GM18517 (cell line): ENCODE data around the gene XKR8.
"Not testable (repeated sequence)": the region's sequence is repeated elsewhere in the genome, so short reads cannot be mapped to it uniquely, and the experiment has no call there.

Experiments
- ATAC-seq: cut with Tn5 transposase; IDR thresholded peaks from one replicate; pipeline ENCODE4 v1.9.1; 2021; ENCODE audit warnings: mild to moderate bottlenecking, moderate library complexity; ENCODE audit not compliant: unreplicated experiment

XKR8 gene

DNA sequence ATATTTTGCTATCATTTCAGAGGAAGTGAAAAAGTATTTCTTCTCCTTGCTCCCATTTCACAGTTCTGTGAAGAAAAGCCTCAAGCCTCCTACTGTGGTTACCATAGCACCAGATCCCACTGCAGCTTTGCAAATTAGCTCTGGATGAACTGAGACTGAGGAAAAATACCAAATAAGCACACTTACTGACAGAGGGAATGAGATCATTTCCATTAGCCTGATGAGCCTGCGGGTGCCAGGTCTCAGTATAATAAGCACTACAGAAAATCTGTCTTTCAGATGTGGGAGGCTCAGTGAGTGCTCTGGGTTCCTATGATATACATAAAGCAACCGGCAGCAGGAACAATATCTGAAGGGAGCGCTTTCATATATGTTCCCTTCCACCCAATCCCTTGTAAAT lies 21.4 kb downstream of the XKR8 start:
- no peak for ATAC-seq

DNA sequence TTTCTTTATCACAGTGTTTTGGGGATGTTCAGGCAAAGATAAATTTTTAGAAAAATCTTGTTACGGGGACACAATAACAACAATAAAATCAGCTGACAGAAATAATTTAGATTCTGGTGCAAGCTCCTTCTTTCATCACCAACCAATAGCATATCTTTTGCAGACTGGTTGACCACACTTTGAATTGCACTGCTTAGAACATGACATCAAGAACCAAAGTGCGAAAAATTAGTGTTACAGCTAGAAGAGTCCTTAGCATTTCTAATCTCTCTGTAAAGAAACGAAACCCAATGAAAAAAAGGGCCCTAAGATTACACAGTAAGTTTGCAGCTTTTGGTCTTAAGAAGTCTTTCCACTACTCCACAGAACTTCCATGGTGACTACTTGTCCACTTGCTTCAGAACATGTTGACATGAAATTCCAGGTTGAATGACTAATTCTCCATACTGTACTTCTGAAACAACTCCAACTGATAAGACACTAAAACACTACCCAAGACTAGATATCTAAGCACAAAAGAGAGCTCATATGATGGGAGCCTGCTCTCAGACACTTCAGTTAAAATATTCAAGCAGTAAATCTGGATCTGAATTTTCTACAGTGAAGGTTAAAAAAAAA lies 31.3 kb downstream of the XKR8 start:
- no peak for ATAC-seq

DNA sequence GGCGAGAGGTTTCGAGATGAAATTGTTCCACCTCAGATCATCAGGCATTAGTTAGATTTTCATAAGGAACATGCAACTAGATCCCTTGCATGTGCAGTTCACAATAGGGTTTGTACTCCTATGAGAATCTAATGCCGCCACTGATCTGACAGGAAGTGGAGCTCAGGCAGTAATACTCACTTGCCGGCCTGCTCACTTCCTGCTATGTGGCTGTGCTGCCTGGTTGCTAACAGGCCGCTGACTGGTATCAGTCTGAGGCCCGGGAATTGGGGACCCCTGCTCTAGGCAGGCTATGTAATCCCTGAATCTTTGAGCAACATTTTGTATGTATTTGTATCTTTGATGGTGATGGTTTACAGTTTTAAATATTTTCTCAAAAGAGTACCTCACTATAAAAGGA lies 32.5 kb downstream of the XKR8 start:
- no peak for ATAC-seq

DNA sequence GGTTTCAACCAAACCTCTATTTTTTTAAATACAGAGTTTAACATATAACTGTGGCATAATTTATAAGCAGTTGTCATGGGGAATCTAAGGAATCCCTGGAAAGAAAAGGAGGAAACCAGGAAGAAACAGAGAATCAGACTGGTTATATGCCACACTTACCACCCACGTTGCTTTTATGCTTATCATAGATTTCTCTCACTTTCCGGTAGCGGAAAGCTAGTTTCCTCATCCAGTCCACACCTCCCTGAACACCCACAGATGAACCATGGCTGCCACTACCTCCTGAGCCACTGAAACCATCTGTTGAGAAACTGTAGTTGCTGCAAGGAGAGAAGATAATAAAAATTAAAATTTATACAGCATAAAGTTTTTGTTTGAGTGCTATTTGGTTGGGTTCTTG lies 33.5 kb downstream of the XKR8 start:
- ATAC-seq = no peak

DNA sequence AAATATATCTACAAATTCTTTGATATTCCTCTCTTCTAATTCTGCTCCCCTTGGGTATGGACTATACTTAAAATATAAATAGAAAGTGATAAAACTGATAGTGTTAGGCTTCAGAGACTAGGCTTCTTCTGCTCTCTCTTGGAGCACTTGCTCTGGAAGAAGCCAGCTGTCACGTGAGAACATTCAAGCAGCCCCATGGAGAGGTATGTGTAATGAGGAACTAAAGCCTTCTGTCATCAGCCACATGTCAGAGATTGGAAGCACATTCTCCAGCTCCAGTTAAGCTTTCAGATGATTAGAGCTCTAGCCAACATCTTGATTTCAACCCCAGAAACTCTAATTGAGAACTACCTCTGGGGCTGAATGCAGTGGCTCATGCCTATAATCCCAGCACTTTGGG lies 34.3 kb downstream of the XKR8 start:
- no peak for ATAC-seq

DNA sequence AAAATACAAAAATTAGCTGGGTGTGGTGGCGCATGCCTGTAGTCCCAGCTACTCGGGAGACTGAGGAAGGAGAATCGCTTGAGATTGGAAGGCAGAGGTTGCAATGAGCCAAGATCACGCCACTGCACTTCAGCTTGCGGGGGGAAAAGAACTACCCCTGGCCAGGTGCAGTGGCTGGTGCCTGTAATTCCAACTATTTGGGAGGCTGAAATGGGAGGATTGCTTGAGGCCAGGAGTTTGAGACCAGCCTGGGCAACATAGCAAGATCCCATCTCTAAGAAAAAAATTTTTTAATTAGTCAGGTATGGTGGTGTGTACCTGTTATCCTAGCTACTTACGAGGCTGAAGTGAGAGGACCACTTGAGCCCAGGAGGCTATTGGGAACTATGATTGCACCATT lies 34.8 kb downstream of the XKR8 start:
- ATAC-seq = not testable (repeated sequence)

DNA sequence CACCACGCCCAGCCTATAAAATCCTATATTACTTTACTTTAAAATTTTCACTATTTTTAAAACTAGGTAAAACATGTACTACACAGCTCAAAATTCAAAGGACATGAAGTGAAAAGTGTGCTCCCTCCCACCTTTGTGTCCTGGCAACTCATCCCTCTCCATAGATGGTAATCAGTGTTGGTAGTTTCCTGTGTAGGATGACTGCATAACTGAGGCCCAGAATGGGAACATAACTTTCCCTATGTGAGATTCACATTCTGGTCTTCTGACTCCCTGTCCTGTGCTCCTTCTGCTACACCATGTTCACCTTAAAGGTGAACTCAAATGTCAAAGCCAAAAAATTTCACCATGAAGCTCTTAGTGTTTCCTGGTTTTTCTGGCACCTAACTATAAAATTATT lies 39.3 kb downstream of the XKR8 start:
- no peak for ATAC-seq

DNA sequence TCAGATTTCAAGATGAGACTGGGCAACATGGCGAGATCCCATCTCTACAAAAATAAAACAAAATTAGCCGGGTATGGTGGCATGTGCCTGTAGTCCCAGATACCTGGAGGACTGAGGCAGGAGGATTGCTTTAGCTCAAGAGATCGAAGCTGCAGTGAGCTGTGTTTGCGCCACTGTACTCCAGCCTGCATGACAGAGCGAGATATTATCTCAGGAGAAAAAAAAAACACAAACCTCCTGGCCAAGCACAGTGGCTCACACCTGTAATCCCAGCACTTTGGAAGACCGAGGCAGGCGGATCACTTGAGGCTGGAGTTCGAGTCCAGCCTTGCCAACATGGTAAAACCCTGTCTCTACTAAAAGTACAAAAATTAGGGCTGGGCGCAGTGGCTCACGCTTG lies 42.8 kb downstream of the XKR8 start:
- no peak for ATAC-seq

DNA sequence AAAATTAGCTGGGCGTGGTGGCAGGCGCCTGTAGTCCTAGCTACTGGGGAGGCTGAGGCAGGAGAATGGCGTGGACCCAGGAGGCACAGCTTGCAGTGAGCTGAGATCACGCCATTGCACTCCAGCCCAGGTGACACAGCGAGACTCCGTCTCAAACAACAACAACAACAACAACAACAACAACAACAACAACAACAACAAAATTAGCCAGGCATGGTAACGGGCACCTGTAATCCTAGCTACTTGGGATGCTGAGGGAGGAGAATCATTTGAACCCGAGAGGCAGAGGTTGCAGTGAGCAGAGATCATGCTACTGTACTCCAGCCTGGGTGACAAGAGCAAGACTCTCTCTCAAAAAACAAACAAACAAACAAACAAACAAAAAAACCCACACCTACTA lies 43.3 kb downstream of the XKR8 start:
- ATAC-seq = not testable (repeated sequence)

DNA sequence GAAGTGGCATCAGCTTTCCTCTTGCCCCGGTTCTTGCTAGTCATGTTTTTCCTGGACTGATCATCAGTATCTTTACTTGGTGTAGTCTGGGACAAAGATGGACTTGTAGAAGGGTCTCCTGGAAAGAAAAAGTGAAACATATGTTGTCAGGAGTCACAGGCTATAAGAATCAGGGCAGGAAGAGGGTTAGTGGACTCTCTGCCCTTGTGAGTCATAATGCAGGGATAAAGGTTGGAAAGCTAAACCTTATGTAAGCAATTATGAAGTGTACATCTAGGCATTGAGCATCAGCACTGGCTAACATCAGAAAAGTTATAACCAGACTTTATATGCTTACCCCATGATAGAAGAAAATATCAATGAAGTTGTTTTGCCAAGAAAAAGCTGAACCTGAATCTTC lies 51.2 kb downstream of the XKR8 start:
- ATAC-seq = no peak
